ENCODE measurements around the gene NCBP3. TPM values are rescaled to one million over a fixed set of nuclear protein-coding genes. Genes with fewer than 3 reads are reported as not detected.

The NCBP3 gene
- total and polyA plus RNA-seq, 9 of the 15 experiments (the other 6 are each of a cell fraction or from before 2014, with no cell fraction given): 3.1 to 25.5 (median 20.5) TPM

- no peak for TF ChIP-seq TRIM25 (IDR thresholded peaks at IDR 0.05; ENCODE audit: borderline replicate concordance)
- TF ChIP-seq POLR3A (IDR thresholded peaks at IDR 0.05; ENCODE audit: borderline replicate concordance, extremely low read depth, insufficient read depth, insufficient read length): no peak
- TF ChIP-seq ZKSCAN8 (CRISPR knock-in tag; IDR thresholded peaks at IDR 0.05): no peak
- TF ChIP-seq KLF1 (tag; IDR thresholded peaks at IDR 0.05): no peak; the same call in 1 of the 2 replicates
- TF ChIP-seq EP400 (IDR thresholded peaks at IDR 0.05): peak; percentile 57; the same call in 1 of the 2 replicates
- no peak for TF ChIP-seq ILK (tag; IDR thresholded peaks at IDR 0.05; ENCODE audit: borderline replicate concordance, low read depth)
- TF ChIP-seq DPF2 (IDR thresholded peaks at IDR 0.05): 0 out of 2 replicates have a peak, but pooled peaks have one; percentile 15
- no peak for TF ChIP-seq PML (IDR thresholded peaks at IDR 0.05; ENCODE audit: low read length)
- TF ChIP-seq FIP1L1 (IDR thresholded peaks at IDR 0.05; ENCODE audit: low read depth, low read length, poor library complexity, severe bottlenecking): no peak
- TF ChIP-seq KHSRP (IDR thresholded peaks at IDR 0.05): no peak
- no peak for TF ChIP-seq ZNF23 (CRISPR knock-in tag; IDR thresholded peaks at IDR 0.05)
- no peak for TF ChIP-seq CHD7 (IDR thresholded peaks at IDR 0.05; ENCODE audit: low read depth, low read length)
- no peak for TF ChIP-seq RCOR1 (IDR thresholded peaks at IDR 0.05; ENCODE audit: borderline replicate concordance in 1 of 2, low read depth in 2 of 2, low read length in 2 of 2)
- no peak for TF ChIP-seq WHSC1 (IDR thresholded peaks at IDR 0.05; ENCODE audit: low read length)
Observed at GRCh38 chr17:3892095-3892998, 46.3 kb upstream of the NCBP3 start (continued).
